Measurements from ENCODE around the gene MBNL2. TPM values are rescaled to one million over a fixed set of nuclear protein-coding genes. Genes with fewer than 3 reads are reported as not detected.

Gene MBNL2
- total RNA-seq, 1 experiment from 2014 or later, result 33.2 TPM

DNA sequence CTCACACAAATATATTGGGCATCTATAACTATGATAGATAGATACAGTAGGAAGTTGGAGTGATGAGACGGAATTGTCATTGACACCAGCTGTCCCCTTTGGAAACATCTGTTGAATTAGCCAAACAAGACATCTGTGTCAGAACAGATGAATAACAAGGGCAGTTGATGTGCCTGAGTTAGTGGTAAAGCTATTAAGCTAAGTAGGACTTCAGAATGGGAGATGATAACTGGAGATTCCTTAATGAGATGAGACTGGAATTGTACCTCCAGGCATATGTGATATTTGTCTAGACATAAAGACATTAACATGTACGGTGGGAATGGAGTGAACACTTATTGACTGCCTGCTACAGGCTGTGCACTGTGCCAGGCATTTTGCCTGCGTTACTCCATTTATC is 78.7 kb downstream of the MBNL2 start:
- DNase-seq (ENCODE audit: low read depth), result no peak

DNA sequence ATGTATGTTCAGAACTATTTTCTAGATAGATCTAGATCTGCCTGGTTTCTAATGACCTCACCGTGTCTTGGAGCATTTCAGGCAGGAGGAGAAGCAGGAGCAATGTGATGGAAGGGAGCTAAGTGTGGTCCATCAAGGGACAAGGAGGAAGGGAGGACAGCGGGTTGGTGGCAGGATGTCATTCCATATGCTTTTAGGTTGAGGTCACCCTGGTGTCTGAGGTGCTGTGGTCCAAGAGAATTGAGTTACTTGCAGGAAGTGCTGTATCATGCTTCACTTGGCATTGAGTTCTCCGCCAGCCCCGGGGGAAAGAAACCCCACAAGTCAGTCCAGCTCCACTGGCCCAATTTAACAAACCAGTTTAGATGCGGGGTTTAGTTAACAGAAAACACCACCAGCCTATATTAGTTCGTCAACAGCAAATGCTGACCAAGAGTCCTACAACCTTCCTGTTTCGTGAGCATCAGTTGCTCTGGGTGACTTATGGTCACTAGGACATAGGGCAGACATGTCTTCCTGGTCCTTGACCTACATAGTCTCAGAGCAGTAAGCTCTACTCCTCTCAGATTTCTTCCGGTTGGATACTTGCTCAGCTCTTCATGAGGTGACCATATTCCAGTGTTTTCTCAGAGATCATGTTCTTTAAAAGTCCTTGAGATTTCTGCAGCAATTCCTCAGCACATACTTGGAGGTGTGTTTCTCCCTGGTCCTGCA is 79.4 kb downstream of the MBNL2 start:
- DNase-seq (ENCODE audit: low read depth), result no peak

- DNase-seq (ENCODE audit: low read depth), result no peak
These were observed 80.5 kb downstream of the MBNL2 start for GRCh38 chr13:97302611-97303010.

GRCh38 chr13:97306106-97306505 is 84.0 kb downstream of the MBNL2 start:
- DNase-seq (ENCODE audit: low read depth), result no peak

- DNase-seq (ENCODE audit: low read depth), result no peak
These were observed 84.5 kb downstream of the MBNL2 start for GRCh38 chr13:97306645-97307044.

DNA sequence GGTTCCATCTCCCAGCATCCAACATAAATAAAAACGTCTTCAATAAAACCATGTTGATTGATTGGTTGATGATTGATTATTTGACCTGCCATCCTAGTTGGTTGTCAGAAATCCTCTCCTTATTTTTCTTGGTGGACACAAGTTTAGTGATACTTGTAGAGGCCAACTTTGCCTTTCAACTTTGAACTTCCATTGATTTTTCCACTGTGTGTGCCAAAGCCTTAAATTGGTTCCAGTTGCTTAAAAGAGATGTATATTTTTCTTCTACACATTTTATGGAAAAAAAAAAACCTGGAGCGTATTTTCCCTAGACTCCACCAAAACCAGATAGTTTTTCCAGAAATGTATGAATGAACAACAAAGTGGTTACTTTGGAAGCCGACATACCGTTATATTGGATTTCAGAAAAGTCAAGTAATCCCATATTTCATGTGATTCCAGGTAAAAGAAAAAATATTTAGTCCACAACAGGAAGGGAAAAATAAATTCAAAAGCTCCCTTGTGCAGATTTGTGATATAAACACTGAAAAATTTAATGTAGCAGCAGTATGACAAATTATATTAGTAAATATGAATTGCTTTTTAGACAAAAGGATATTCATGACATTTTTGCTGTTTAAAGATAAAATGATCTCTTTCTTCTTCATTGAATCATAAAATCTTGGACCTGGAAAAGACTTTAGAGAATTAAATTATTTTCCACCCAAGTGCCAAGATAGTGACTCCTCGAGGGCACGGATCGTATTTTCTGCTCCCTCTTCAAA is 85.2 kb downstream of the MBNL2 start:
- no peak for DNase-seq (ENCODE audit: low read depth)

DNA sequence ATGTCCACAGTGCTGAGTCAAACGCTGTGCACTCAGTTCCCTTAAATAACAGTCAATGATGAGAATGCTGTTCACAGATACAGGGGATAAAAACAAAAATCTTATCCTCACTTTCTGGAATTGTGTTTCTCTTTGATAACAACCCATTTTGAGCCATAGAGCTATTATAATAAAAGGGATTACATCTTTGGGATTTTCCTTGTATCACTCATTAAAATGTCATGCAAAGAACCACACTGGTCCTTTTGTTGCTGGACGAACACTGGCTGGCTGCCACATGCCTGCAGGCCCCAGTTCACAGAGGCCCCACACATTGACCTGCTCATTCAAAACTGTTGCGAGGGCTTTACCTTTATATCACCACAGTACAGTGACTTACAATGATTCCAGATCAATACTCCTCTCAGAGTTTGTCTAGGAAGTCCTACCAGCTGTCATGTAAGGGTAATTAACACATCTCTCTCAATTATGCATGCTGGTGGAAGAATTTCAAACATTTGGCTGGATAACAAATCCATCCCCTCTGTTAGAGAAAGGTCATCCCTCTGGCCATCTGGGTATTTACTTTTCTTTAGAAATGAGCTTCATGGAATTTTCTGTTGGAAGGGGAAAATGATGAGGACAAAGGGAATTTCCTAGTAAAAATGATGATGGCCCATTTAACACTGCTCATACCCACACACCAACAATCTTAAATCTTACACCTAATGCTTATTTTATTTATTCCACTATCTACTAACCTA is 85.9 kb downstream of the MBNL2 start:
- DNase-seq (ENCODE audit: low read depth), result peak; percentile 79

DNA sequence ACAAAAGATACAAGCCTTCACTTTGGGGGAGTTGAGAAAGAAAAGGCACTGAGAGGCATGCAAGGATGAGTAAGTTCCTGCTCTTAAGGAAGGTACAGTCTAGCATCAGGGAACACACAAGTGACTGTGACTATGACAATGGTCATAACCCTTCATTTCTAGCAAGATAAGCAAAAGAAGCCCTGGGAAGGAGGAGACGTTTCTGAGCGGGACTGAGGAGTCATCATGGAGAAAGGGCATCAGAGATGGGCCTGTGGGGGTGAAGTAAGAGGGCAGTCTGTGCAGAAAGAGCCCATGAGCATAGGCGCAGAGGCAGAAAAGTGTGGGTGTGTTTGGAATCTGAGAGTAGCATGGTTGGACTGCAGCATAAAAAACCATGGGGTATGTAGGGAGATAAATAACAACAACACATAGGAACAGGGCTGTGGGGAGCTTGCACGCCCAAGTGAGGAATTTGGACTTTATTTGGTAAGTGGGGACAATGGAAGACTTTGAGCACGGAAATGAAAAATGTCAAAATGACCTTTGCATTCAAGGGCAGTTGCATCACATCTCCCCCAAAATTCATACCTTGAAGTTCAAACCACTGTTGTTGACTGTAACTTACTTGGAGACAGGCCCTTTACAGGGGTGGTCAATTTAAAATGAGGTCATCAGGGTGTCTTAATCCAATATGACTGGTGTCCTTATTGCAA is 86.7 kb downstream of the MBNL2 start:
- DNase-seq (ENCODE audit: low read depth), result peak; percentile 23

- no peak for DNase-seq (ENCODE audit: low read depth)
These were observed 88.8 kb downstream of the MBNL2 start for GRCh38 chr13:97310809-97311436.

GRCh38 chr13:97311956-97312355 is 89.8 kb downstream of the MBNL2 start:
- no peak for DNase-seq (ENCODE audit: low read depth)

GRCh38 chr13:97313551-97314260 is 91.6 kb downstream of the MBNL2 start:
- DNase-seq (ENCODE audit: low read depth), result no peak

GRCh38 chr13:97316390-97316789 is 94.3 kb downstream of the MBNL2 start:
- no peak for DNase-seq (ENCODE audit: low read depth)

- no peak for DNase-seq (ENCODE audit: low read depth)
These were observed 95.8 kb downstream of the MBNL2 start for GRCh38 chr13:97317933-97318332.

- no peak for DNase-seq (ENCODE audit: low read depth)
These were observed 96.4 kb downstream of the MBNL2 start for GRCh38 chr13:97318532-97318931.

GRCh38 chr13:97319113-97319720 is 97.1 kb downstream of the MBNL2 start:
- DNase-seq (ENCODE audit: low read depth), result no peak

DNA sequence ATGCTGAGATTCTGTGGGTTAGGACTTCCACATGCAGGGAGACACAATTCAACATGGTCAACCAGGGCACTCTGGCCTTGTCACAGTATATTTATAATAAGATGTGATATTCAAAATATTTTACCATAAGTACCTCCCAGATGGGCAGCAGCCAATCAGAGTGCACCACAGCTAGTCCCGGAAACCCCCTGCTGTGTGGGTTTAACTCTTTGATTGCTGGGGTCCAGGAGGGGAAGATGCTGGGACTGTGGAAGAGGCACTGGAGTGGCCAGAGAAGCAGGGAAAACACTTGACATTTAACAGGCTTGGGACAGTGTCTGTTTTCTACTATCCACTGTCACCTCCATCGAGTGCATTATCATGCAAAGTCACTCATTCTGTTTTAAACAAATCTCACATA is 99.0 kb downstream of the MBNL2 start:
- DNase-seq (ENCODE audit: low read depth), result no peak

- DNase-seq (ENCODE audit: low read depth), result no peak
These were observed 99.6 kb downstream of the MBNL2 start for GRCh38 chr13:97321616-97322321.

- DNase-seq (ENCODE audit: low read depth), result peak; percentile 12
These were observed 100.7 kb downstream of the MBNL2 start for GRCh38 chr13:97322740-97323342.

DNA sequence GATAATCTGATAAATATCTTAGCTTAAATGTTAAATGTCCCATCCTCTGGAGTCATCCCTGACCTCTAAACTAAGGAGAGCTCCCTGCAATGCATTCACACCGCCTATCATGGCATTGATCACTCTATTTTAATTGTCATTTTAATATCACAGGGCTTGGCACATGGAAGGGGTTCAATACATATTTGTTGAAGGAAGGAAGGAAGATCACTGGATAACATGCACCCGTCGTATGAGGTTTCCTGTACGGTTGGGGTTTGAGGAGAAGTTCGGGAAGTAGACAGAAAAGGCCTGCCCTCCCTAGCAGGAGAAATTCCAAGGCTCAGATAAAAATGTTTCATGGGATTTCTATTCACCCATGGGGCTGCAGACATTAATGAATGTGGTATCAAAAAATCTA is 102.0 kb downstream of the MBNL2 start:
- DNase-seq (ENCODE audit: low read depth), result no peak

All from Daoy (cell line).